GM19025 (cell line): Measurements from ENCODE around the gene RESP18.

Source experiments
- ATAC-seq: cut with Tn5 transposase; IDR thresholded peaks from one replicate; pipeline ENCODE4 v1.9.1; 2021; ENCODE audit warnings: mild to moderate bottlenecking, low read depth, moderate library complexity; ENCODE audit not compliant: unreplicated experiment

The RESP18 gene

GRCh38 chr2:219280651-219281050 is 51.9 kb downstream of the RESP18 start:
- ATAC-seq, result no peak

- ATAC-seq, result no peak
Observed at GRCh38 chr2:219279916-219280516, 52.5 kb downstream of the RESP18 start.

GRCh38 chr2:219279151-219279915 is 53.2 kb downstream of the RESP18 start, which contains the start of gene DNAJB2:
Gene DNAJB2, plus strand, starts transcription at chr2:219279366. Its CDS starts 468 bp downstream, at chr2:219279834.
- peak; percentile 86 for ATAC-seq

GRCh38 chr2:219278655-219279150 is 53.8 kb downstream of the RESP18 start:
- no peak for ATAC-seq

GRCh38 chr2:219277703-219278654 is 54.6 kb downstream of the RESP18 start:
- ATAC-seq, result no peak
